Neural cell (in vitro differentiated cells): ENCODE measurements around the gene VWA3B.

Experiments
- POLR2AphosphoS5 ChIP-seq: IDR thresholded peaks from 2 replicates; pipeline ENCODE4 v1.6.1; 2012
- RAD21 ChIP-seq: fragments of 450-650 bp; conservative IDR thresholded peaks from 2 replicates; pipeline ENCODE4 v1.6.1; 2014; ENCODE audit warnings: antibody characterized with exemption, mild to moderate bottlenecking, moderate library complexity
- TAF1 ChIP-seq: IDR thresholded peaks from 2 replicates; pipeline ENCODE4 v1.6.1; 2012; ENCODE audit warnings: low read depth
- TF ChIP-seq, protein P1 (sequence below): fragments of 450-650 bp; IDR thresholded peaks from 2 replicates; pipeline ENCODE4 v1.5.1; 2014; ENCODE audit warnings: antibody characterized with exemption, mild to moderate bottlenecking, moderate library complexity; ENCODE audit not compliant: poor library complexity, severe bottlenecking

- TF ChIP-seq TAF1 (no peak), RAD21 (no peak), POLR2AphosphoS5 (no peak)
- TF ChIP-seq, protein P1, sequence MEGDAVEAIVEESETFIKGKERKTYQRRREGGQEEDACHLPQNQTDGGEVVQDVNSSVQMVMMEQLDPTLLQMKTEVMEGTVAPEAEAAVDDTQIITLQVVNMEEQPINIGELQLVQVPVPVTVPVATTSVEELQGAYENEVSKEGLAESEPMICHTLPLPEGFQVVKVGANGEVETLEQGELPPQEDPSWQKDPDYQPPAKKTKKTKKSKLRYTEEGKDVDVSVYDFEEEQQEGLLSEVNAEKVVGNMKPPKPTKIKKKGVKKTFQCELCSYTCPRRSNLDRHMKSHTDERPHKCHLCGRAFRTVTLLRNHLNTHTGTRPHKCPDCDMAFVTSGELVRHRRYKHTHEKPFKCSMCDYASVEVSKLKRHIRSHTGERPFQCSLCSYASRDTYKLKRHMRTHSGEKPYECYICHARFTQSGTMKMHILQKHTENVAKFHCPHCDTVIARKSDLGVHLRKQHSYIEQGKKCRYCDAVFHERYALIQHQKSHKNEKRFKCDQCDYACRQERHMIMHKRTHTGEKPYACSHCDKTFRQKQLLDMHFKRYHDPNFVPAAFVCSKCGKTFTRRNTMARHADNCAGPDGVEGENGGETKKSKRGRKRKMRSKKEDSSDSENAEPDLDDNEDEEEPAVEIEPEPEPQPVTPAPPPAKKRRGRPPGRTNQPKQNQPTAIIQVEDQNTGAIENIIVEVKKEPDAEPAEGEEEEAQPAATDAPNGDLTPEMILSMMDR, result no peak
Observed at GRCh38 chr2:98185801-98186200, 98.8 kb downstream of the VWA3B start.
